NCI-H2107 (cell line): ENCODE results near the gene KCNH1.

Experiments used
- DNase-seq: peaks from one replicate; lab custom pipeline; 2025; lab: John Stamatoyannopoulos, UW

Gene KCNH1

DNA sequence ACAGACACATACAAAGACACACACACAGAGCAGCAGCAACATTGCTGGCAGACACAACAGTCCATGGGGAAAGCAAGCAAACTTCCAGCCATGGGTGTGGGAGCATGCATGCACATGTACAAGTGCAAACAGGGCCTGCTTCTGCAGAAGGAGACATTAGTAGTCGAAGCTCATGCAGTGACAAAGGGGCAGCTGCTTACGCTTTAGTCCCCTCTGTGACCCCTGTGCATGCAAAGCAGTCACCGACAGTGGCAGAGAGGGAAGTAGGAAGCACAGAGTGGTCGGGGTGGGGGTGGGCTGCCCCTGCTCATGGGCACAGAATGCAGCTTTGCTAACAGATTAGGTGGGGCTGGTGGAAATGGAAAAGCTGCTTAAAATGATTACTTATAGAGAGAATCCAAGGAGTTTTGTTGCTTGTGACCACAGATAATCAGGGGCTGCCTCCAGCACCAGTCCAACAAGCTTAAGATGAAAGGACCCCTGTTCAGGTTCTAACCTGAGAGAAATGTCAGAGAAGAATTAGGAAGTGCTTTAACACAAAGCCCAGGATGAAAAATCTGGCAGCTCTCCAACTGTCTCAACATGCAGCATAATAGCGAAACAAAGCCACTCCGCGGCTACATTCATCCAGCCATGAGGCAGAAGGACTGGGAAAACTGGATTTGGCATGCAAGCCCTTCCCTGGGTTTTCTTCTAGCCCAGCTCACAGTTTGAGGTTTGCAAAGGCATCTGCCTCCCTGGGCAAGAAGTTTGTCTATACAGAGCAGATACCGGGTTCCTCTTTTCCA is 378.9 kb downstream of the KCNH1 start:
- DNase-seq: peak; percentile 64

DNA sequence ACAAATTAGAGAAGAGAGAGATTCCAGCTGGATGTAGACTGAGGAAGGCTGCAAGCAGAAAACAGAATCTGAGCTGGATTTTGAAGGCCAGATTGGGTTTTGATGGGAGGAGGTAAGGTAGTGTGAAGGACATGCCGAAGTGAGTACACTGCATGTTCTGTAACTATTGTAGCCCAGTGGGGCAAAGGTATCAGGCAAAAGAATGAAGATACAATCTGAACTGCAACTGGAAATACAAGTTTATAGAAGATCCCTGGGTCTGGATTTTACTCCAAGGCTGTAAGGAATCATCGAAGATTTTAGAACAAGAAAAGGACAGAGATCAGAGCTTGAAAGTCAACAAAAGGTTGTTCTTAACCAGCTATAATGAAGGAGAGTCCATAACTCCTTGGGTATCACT is 382.0 kb downstream of the KCNH1 start:
- no peak for DNase-seq

DNA sequence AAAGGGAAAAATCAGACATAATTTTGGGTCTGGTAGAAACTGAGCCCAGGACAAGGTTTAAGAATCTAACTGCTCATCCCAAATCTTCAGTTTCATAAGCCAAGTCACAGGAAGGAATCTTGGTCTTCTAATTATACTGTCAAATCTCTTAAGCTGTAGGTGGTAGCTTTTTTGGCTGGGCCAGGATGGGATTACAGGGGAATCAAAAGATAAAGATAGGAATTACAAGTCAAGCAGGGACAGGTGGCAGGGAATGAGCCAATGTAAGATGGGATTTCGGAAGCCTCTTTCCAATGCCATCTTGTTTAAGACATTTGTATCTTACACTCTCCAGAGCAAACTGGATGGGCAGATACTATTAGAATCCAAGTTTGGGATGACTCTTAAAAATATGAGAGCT is 383.5 kb downstream of the KCNH1 start:
- DNase-seq: no peak

DNA sequence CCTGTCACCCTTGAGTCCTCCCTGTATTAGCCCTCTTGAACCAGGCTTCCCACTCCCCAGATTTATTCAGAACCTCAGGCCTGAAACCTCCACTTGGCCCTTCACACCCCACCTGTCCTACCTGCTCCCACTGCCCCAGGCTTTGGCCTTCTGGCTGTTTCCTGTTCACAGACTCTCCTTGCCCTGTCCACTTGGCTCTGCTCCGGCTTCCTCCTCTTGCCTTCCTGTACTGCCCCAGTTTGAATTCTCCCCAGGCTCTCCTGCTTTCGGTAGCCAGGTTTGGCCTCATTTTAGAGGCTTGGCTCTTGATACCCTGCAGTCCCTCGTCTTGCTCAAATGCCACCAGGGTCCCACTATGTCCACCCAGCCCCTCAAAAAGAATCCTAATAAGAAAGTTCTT is 385.2 kb downstream of the KCNH1 start:
- no peak for DNase-seq

DNA sequence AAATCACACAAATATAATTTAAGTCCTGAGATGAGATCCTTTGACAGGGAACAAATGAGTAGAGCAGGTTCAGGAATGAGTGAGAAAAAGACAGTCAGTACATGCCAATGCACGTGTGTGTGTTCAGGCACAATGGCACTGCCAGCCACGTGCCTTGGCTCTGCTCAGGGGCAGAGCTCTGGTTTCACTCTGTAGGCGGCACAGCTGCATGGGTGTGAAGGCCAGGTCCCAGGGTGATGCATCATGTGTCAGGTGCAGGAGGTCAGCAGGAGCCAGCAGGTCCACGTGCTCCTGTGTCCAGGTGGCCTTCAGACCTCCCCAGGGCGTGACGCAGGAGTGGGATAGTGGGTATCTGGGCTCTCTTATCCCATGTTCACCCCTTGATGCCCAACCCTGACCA is 386.1 kb downstream of the KCNH1 start:
- no peak for DNase-seq

DNA sequence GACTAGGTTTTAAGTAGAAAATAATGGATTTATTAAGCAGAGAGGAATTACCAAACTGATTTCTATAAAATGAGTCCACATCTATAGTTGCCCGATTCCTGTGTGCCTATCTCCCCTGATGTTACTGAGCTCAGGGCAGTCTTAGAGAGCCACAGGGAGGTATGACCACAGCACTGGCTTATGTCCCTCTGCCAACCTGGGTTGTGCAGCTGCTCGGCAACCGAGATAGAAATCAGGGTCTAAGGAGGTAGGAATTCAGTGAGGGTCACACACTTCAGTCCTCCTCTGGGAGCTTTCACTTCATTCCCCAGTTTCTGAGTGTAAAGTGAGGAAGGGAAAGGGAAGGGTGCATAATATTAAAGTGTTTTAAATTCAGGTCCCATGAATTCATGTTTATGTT is 386.8 kb downstream of the KCNH1 start:
- no peak for DNase-seq

DNA sequence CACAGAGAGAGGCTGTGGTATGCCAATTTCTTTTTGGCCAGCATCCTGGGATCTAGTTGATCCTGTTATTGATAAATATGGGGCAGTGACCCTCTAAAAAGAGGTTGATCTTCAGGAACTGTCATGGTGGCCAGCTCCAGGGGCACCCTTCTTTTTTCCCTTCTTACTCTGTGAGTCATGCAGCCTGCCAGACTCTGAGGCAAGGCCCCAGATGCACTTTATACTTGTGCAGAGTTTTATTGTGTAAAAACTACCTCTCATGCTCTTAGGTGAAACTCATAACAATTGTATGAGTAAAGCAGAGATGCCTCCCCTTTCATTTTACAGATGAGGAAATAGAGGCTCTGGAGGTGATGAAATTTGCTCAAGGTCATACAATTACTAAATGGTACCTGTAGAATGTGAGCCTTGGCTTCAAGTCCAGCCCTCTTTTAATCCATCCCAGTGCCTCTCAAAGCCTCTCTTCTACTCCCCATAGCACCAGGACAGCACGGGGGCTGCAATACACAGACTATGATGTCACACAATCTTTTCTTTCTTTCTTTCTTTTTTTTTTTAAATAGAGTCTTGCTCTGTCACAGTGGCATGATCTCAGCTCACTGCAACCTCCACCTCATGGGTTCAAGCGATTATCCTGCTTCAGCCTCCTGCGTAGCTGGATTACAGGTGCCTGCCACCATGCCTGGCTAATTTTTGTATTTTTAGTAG is 387.8 kb downstream of the KCNH1 start:
- no peak for DNase-seq

DNA sequence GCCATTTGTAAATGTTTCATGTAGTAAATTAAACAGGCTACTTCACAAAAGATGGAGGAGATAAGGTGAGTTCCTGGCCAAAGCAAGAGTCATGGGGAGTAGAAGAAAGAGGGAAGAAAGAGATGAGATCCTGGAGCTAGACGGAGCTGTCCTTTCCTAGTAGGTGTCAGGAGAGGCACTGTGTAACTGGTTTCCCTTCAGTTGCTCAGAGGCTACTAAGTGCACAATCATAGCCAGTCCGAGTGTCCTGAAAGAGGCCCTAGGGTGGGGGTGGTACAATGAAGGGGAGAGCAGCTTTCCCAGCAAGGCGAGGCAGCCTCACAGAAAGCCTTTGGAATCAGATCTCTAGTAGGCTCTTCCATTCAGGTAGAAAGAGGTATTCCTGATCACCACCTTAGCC is 390.9 kb downstream of the KCNH1 start:
- no peak for DNase-seq

DNA sequence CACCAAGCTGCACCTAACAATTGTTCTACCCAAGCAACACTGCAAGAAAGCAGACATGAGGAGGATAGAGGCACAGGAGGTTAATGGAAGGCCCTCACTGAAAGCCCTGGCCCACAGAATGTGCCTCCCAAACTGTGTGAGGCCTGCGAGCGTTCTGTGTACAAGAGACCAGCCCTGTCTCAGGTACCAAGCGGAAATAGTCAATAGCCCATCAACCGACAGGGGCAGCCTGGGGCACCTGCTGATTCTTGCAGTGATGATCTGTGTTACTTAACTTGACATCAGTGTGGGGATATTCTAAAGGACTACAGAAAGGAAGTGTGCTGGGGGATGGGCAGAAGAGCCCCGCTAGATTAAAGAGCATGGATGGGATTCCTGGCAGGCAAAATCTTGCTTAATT is 392.4 kb downstream of the KCNH1 start:
- peak; percentile 18 for DNase-seq

DNA sequence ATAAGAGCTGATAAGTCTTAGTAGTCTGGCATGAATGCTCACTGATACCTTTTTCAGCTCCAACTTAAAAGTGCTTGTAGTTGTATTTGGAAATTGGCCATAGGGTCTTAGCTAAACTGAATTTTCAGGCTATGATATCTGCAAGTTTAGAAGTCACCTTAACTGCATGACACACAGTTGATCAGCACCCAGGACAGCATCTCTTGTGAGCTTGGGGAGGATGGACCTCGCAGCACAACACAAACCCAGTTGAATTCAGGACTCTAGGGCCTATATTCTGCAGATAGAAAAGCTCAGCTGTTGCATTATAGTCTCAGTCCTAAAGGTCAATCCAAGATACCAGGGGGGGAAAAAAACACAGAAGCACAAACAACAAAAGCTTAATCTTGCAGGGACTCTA is 394.3 kb downstream of the KCNH1 start:
- no peak for DNase-seq

DNA sequence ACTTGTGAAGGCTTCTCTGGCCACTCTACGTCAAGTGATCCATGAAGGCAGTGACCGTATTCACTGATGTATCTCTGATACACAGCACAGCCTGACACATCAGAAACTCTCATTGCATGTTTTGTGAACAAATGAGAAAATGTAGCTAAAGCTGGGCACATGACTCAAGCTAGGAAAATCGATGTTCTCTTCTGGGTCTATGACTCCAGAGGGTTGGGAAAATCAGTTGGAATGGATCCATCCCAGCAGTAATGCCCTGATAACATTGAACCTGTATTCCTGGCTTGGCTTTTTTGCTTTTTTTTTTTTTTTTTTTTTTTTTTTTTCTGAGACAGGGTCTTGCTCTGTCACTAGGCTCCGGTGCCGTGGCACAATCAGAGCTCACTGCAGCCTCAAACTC is 395.7 kb downstream of the KCNH1 start:
- DNase-seq: no peak

DNA sequence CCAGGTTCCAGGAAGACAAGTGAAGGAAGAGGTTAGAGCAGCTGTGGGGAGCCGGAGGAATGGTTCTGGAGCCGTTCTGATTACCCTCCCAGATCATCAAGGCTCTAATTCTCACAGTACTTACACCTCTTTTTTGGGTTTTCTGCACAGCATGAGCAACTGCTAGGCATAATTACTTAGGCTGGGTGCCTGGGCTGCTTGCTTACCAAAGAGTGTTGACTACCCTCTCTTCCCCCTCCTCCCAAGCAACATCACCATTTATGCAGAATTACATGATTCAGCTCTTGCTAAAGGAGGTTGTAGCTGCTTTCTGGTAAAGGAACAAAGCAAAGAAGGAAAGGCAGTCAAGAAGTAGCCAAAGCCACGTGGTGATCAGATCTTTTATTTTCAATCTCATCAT is 397.2 kb downstream of the KCNH1 start:
- no peak for DNase-seq

DNA sequence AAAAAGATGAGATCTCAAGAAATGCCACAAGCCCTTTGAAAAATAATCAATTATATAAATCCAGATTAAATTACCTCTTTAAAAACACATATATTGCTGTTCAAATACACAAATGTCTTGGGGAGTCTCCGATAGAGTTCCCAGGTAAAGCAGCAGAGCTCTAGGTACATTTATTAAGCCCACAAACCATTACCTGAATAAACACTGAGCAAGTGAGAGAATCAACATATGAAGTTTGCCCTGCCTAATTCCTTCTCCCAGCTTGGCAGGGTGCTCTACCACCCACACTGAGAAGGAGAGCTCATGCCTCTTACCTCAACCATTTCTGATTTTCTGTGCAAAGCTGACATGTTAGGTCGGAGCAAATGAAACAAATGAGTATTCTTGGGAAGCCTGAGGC is 402.4 kb downstream of the KCNH1 start:
- DNase-seq: no peak

DNA sequence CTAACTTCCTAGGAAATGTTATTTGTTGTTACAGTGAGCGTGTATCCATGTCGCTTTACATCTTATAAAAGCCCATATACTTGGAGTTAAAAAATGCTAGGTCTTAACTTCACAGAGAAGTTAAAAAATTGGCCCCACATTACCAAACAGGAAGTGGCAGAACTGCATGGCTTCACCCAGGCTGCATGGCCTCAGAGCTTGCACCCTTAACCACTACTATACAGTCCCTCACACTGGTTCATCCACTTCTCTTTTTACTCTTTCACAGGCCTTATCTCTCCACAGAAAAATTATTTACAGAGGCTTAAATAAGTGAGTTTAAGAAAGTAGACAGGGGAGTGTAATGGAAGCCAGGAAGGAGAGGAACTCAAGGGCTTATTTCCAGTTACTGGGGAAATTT is 402.8 kb downstream of the KCNH1 start:
- no peak for DNase-seq

DNA sequence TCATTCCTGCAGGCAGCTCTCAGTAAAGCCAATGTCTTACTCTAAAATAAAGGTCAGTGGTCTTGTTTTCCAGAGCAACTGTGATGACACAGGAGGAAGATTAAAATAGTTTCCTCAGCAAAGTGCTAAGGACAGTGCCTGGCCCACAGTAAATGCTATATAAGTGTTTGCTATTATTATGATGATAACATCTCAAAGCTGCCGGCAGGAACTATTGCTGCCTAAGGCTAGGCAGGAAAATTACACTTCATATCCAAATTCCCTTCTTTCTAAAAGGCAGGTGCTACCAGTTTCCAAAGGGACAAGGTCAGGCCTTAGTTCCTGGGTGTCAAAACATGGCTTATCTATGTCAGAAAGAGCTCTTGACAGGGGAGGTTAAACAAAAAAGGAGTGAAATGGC is 403.9 kb downstream of the KCNH1 start:
- DNase-seq: no peak

DNA sequence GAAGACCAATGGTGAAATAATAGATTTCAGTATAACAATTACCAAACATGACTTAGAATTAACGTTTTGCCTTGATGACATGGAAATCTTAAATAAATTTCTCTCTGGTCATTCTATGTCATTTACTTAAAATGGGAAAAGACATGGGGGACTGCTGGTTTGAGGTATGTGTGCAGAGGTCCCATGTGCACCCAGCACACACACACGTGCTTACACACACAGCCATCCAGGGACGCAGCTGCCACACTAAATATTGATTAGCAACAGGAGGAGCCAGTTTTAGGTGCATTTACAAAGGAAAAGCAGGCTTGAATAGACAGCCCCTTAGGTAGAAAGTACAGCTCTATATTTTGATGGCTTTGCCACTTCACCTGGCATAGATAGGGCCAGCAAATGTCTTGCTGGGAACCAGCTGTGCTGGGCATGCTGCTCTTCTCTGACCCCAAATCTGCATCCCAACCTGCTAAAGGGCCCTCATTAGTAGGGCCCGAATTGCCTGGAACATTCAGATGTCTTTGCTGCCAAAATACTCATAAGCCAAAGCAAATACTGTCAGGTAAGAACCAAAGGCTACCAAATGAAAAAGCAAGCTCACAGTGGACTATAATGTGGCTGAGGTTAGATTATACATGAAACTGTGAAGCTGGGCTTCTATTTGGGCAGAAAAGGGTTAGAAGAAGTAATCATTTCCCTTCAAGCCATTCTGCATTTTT is 405.4 kb downstream of the KCNH1 start:
- DNase-seq: no peak

DNA sequence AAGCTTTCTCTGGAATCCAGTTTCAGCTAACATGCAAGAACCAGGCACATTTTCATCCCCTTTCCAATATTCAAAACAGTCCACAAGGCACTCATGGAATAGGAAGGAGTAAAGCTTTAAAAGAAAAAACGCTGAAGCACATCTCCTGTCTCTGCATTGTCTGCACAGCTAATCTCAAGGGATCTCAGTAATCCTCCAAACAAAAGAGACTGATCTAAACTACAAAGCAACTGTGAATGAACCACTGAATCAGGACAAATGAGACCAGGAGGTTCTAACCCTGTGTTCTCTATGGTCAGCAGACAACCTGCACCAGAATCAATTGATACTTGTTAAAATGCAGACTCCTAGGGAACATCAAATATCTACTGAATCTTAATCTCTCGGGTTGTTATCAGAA is 406.2 kb downstream of the KCNH1 start:
- DNase-seq: no peak

DNA sequence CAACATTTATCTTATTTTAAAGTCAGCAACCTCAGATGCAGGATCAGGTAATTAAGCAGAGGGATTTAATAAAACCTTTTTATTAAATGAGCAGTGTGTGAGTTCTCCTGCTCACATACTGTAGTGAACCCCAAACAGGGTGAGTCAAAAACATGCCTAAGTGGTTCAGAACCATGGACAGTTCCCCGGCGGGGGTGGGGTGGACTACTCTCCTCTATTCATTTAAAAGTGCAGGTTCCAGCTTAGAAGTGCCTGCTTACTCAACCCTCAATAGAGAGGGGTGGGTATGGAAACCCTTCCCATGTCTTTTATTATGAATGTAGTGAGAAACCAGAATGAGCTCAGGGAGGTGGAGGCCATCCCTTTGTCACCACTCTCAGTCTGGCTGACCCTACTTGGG is 407.3 kb downstream of the KCNH1 start:
- no peak for DNase-seq

DNA sequence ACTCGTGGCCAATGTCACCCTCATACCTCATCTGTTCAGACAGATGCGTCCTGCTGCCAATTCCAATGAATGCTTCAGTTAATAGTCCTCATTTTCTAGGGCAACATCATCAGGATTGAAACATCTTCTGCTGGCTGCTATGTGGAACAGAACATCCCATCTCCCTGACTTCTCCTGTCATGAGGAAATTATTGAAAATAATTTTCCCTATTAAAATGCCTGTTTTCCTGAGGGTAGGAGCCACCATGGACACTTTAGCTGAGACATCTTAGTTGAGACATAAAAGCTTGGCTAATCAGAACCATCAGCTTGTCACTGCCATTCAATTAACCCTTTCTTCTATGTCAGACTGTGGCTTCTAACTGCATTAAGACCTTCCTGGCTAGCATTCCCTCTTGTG is 409.2 kb downstream of the KCNH1 start:
- no peak for DNase-seq

DNA sequence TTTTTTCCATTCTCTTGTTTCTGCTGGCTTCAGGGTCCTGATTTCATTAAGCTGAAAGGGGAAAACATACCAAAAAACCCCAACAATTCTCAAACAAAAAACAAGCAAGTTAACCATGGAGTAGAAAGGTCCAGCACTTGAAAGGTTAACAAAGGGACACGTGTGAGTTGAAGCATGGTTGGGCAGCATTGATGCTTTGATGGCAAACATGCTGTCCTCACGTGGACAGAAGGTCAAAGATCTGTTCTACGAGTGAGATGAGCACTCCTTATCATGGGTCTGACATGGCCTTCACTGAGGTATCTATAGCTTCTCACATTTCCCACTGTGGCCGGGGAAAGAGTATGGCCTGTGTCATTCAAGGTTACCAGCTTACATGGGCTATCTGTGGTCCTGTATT is 410.3 kb downstream of the KCNH1 start:
- no peak for DNase-seq

DNA sequence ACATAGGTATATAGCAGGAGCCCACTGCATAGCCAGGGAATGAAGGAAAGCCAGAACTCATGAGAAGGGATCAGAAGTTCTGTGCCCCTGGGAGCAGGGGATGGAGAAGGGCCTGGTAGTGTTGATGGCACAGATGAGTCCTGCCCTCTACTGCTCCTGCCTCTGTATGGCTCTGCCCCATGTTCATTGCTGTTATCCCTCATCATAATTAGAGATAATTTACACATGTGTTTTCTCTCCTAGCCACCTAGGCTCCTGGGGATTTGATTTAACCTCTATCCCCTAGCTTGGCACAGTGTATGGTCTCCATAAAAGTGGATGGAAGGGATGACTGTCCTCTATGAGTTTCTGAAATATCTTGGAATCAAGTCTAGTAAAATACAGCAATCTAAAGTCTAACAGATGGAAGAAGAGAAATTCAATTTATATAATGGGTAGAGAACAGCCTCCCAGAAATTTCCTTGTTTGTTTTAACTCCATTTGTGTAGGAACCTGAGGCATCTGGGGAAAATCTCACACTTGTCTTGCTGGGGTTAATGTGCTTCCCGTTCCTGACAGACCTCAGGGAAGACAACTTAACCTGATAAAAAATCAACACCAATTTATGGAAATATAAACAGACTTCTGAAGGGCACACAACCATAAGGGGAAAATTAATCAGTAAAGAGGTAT is 411.4 kb downstream of the KCNH1 start:
- no peak for DNase-seq

DNA sequence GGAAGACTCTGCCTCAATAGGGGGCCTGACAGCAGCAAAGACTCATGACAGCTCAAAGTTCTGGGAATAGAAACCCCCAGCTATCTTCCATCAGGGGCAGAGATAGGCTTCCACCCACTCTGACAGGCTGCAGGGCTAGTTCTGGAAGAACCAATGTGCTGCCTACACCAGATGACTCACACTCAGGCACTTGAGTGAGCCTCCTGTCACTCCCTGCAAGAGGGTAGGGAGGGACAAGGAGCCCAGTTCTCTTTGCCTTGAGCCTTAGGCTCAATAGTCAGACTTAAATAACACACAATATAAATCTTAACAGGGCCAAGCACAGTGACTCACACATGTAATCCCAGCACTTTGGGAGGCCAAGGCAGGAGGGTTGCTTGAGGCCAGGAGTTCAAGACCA is 418.9 kb downstream of the KCNH1 start:
- DNase-seq: no peak
